SK-N-SH treated with all-trans-retinoic acid at 6 μM for 48 hours (cell line): ENCODE measurements around the gene COL9A3.

Experiments used
- ATAC-seq: fragments of 200-7000 bp; cut with Tn5 transposase; 3 replicates; pipeline ENCODE4 v1.9.1; 2020; ENCODE audit warnings: mild to moderate bottlenecking, moderate library complexity
- ARNTL ChIP-seq: fragments of 450-650 bp; formaldehyde crosslinking; IDR thresholded peaks from 2 replicates; pipeline ENCODE4 v1.5.0; 2020; ENCODE audit warnings: low read depth, mild to moderate bottlenecking, moderate library complexity, borderline replicate concordance
- BACH2 ChIP-seq: fragments of 250-450 bp; sonication (Bioruptor Pico); IDR thresholded peaks from 2 replicates; pipeline ENCODE4 v1.9.0; 2021; ENCODE audit warnings: mild to moderate bottlenecking, borderline replicate concordance
- CREB5 ChIP-seq: fragments of 250-450 bp; sonication (Bioruptor Pico); IDR thresholded peaks from 2 replicates; pipeline ENCODE4 v1.5.1; 2020; ENCODE audit warnings: low read depth, mild to moderate bottlenecking, moderate library complexity
- CSDC2 ChIP-seq: fragments of 250-450 bp; sonication (Bioruptor Pico); IDR thresholded peaks from 2 replicates; pipeline ENCODE4 v1.5.0; 2020; ENCODE audit warnings: mild to moderate bottlenecking, moderate library complexity
- CSRNP3 ChIP-seq: fragments of 250-450 bp; sonication (Bioruptor Pico); IDR thresholded peaks from 2 replicates; pipeline ENCODE4 v1.5.1; 2021; ENCODE audit warnings: mild to moderate bottlenecking, moderate library complexity
- GLIS3 ChIP-seq: fragments of 250-450 bp; sonication (Bioruptor Pico); IDR thresholded peaks from 2 replicates; pipeline ENCODE4 v1.5.0; 2020; ENCODE audit warnings: mild to moderate bottlenecking, moderate library complexity
- ISL1 ChIP-seq: fragments of 250-450 bp; sonication (Bioruptor Pico); IDR thresholded peaks from 2 replicates; pipeline ENCODE4 v2.1.2; 2022; ENCODE audit warnings: mild to moderate bottlenecking, moderate library complexity
- OSR1 ChIP-seq: fragments of 250-450 bp; sonication (Bioruptor Pico); IDR thresholded peaks from 2 replicates; pipeline ENCODE4 v1.8.0; 2022; ENCODE audit warnings: moderate library complexity, mild to moderate bottlenecking, inconsistent platforms
- PATZ1 ChIP-seq: fragments of 250-450 bp; sonication (Bioruptor Pico); IDR thresholded peaks from 2 replicates; pipeline ENCODE4 v1.8.0; 2020; ENCODE audit warnings: mild to moderate bottlenecking, moderate library complexity, borderline replicate concordance
- PPARA ChIP-seq: fragments of 250-450 bp; sonication (Bioruptor Pico); IDR thresholded peaks from 2 replicates; pipeline ENCODE4 v1.5.0; 2020; ENCODE audit warnings: mild to moderate bottlenecking, borderline replicate concordance
- SNAI2 ChIP-seq: fragments of 250-450 bp; sonication (Bioruptor Pico); IDR thresholded peaks from 2 replicates; pipeline ENCODE4 v1.5.0; 2020; ENCODE audit warnings: mild to moderate bottlenecking, moderate library complexity
- TCF4 ChIP-seq: fragments of 250-450 bp; sonication (Bioruptor Pico); IDR thresholded peaks from 2 replicates; pipeline ENCODE4 v1.8.0; 2021; ENCODE audit warnings: mild to moderate bottlenecking, moderate library complexity, borderline replicate concordance
- TOX ChIP-seq: fragments of 250-450 bp; sonication (Bioruptor Pico); IDR thresholded peaks from 2 replicates; pipeline ENCODE4 v1.8.0; 2021; ENCODE audit warnings: mild to moderate bottlenecking, moderate library complexity, borderline replicate concordance
- TSHZ2 ChIP-seq: fragments of 250-450 bp; sonication (Bioruptor Pico); IDR thresholded peaks from 2 replicates; pipeline ENCODE4 v1.5.0; 2020; ENCODE audit warnings: mild to moderate bottlenecking, moderate library complexity
- ZC3H10 ChIP-seq: fragments of 250-450 bp; sonication (Bioruptor Pico); IDR thresholded peaks from 2 replicates; pipeline ENCODE4 v1.5.1; 2021; ENCODE audit warnings: mild to moderate bottlenecking, moderate library complexity
- ZFP3 ChIP-seq: fragments of 250-450 bp; sonication (Bioruptor Pico); IDR thresholded peaks from 2 replicates; pipeline ENCODE4 v1.5.0; 2020; ENCODE audit warnings: mild to moderate bottlenecking, moderate library complexity
- ZFP30 ChIP-seq: fragments of 450-650 bp; formaldehyde crosslinking; IDR thresholded peaks from 2 replicates; pipeline ENCODE4 v1.5.0; 2022; ENCODE audit warnings: mild to moderate bottlenecking, moderate library complexity
- ZNF565 ChIP-seq: fragments of 450-650 bp; formaldehyde crosslinking; conservative IDR thresholded peaks from 2 replicates; pipeline ENCODE4 v1.5.0; 2020; ENCODE audit warnings: low read depth, mild to moderate bottlenecking, moderate library complexity
- ZNF70 ChIP-seq: fragments of 450-650 bp; formaldehyde crosslinking; IDR thresholded peaks from 2 replicates; pipeline ENCODE4 v1.5.0; 2020; ENCODE audit warnings: mild to moderate bottlenecking, moderate library complexity
- ZNF8 ChIP-seq: fragments of 450-650 bp; formaldehyde crosslinking; IDR thresholded peaks from 2 replicates; pipeline ENCODE4 v1.5.0; 2020; ENCODE audit warnings: mild to moderate bottlenecking, moderate library complexity

The COL9A3 gene

GRCh38 chr20:62840244-62841197 lies 23.7 kb downstream of the COL9A3 start:
- TF ChIP-seq ARNTL (CRISPR knock-in tag) (no peak), SNAI2 (CRISPR knock-in tag) (no peak), CREB5 (no peak), ZNF70 (CRISPR knock-in tag) (no peak), ZC3H10 (CRISPR knock-in tag) (no peak), PPARA (CRISPR knock-in tag) (no peak), TOX (CRISPR knock-in tag) (no peak), OSR1 (no peak), TSHZ2 (no peak), ISL1 (CRISPR knock-in tag) (no peak), GLIS3 (CRISPR knock-in tag) (no peak), PATZ1 (no peak), ZFP3 (no peak), TCF4 (CRISPR knock-in tag) (no peak), BACH2 (CRISPR knock-in tag) (no peak), ZNF8 (CRISPR knock-in tag) (no peak)
- no peak for ATAC-seq

GRCh38 chr20:62841705-62842212 lies 24.9 kb downstream of the COL9A3 start:
- TF ChIP-seq ZNF565, result no peak
- no peak for TF ChIP-seq TOX (CRISPR knock-in tag)
- no peak for TF ChIP-seq PATZ1
- TF ChIP-seq CSRNP3, result no peak
- TF ChIP-seq ZFP30 (CRISPR knock-in tag), result no peak
- TF ChIP-seq ZNF70 (CRISPR knock-in tag), result no peak
- no peak for TF ChIP-seq BACH2 (CRISPR knock-in tag)
- TF ChIP-seq CSDC2 (CRISPR knock-in tag), result no peak
- no peak for TF ChIP-seq TSHZ2
- TF ChIP-seq ZNF8 (CRISPR knock-in tag), result no peak
- no peak for ATAC-seq
